HepG2 (cell line): ENCODE data around the gene ADAT3. TPM values are rescaled to one million over a fixed set of nuclear protein-coding genes. Genes with fewer than 3 reads are reported as not detected.

ENCODE experiments used
- ATAC-seq: fragments of 200-7000 bp; cut with Tn5 transposase; 3 replicates; pipeline ENCODE4 v1.9.1; 2020; ENCODE audit warnings: mild to moderate bottlenecking, moderate library complexity
- BruUV-seq: library from RNA; stranded (reverse); fragments of 400-500 nt; replicated peaks from 2 replicates; lab custom pipeline; 2021; lab: Mats Ljungman, UMichigan
- CTCF ChIA-PET: fragments of 300-600 bp; formaldehyde crosslinking; extraction: SDS; loops from one replicate; lab custom pipeline; 2021; ENCODE audit warnings: low total read pairs, inconsistent platforms, low intra/inter-chr PET ratio; lab: Yijun Ruan, JAX
- POLR2A ChIA-PET: fragments of 350-600 bp; sonication (Branson Sonifier 250); formaldehyde crosslinking; loops from one replicate; lab custom pipeline; 2020; ENCODE audit warnings: antibody characterized with exemption, inconsistent platforms; lab: Yijun Ruan, JAX
- DNase-seq: peaks from one replicate; pipeline ENCODE4 v3.0.0-alpha.2; 2015; ENCODE audit warnings: low spot score
- FAIRE-seq: peaks from 3 replicates; lab custom pipeline; 2011; peaks lifted over from hg19 to GRCh38; lab: Jason Lieb, UNC
- H2AFZ ChIP-seq: one replicate; pipeline ENCODE4 v1.6.1; 2011; ENCODE audit warnings: low read length, inconsistent platforms
- H3K27ac ChIP-seq: fragments of 300-600 bp; 3 replicates; pipeline ENCODE4 v1.8.0; 2011; ENCODE audit warnings: mixed run types, mild to moderate bottlenecking, mixed read lengths, low read length, inconsistent platforms; ENCODE audit not compliant: insufficient read depth; ENCODE audit errors: extremely low read length
- H3K27me3 ChIP-seq, 2 experiments: fragments of 200-600 bp in 1 of 2; 2 replicates in 1 of 2; 3 replicates in 1 of 2; pipeline versions ENCODE4 v1.6.0 to v1.8.0; 2011; ENCODE audit warnings: low read length in 2 of 2, mild to moderate bottlenecking in 2 of 2, moderate library complexity in 2 of 2, inconsistent platforms in 1 of 2; ENCODE audit not compliant: insufficient read depth in 2 of 2, control insufficient read depth in 1 of 2
- H3K36me3 ChIP-seq, 2 experiments: fragments of 200-600 bp in 1 of 2; replicated peaks in 1 of 2; 2 replicates in 1 of 2; 3 replicates in 1 of 2; pipeline versions ENCODE4 v1.5.1 to v1.8.0; 2011; ENCODE audit warnings: low read length in 2 of 2, inconsistent platforms in 1 of 2; ENCODE audit not compliant: insufficient read depth in 2 of 2, control insufficient read depth in 1 of 2
- H3K4me1 ChIP-seq: 2 replicates; pipeline ENCODE4 v1.5.1; 2012; ENCODE audit warnings: low read length, inconsistent platforms; ENCODE audit not compliant: insufficient read depth
- H3K4me2 ChIP-seq: 2 replicates; pipeline ENCODE4 v1.6.0; 2011; ENCODE audit warnings: low read depth, low read length, inconsistent platforms
- H3K4me3 ChIP-seq, 3 experiments: fragments of 200-600 bp in 1 of 3; sonication (generic), shearing (Covaris generic) in 1 of 3; replicated peaks in 1 of 3; 2 replicates each; pipeline ENCODE4 v1.5.1; 2011 to 2016; ENCODE audit warnings: low read length in 3 of 3, inconsistent platforms in 2 of 3, low read depth in 2 of 3, mild to moderate bottlenecking in 2 of 3, control low read depth in 1 of 3, mixed read lengths in 1 of 3; ENCODE audit not compliant: insufficient read depth in 1 of 3
- H3K79me2 ChIP-seq: one replicate; pipeline ENCODE4 v1.6.1; 2011; ENCODE audit warnings: low read length, inconsistent platforms; ENCODE audit not compliant: insufficient read depth
- H3K9ac ChIP-seq: 2 replicates; pipeline ENCODE4 v1.6.0; 2011; ENCODE audit warnings: mild to moderate bottlenecking, low read depth, low read length, inconsistent platforms; ENCODE audit not compliant: insufficient read depth
- H3K9me3 ChIP-seq: 2 replicates; pipeline ENCODE4 v1.5.1; 2012; ENCODE audit warnings: mild to moderate bottlenecking, low read length
- H4K20me1 ChIP-seq: 2 replicates; pipeline ENCODE4 v1.6.0; 2011; ENCODE audit warnings: inconsistent platforms, mild to moderate bottlenecking, low read length, moderate library complexity; ENCODE audit not compliant: insufficient read depth
- ARNTL ChIP-seq: sonication (generic); formaldehyde crosslinking; IDR thresholded peaks from 2 replicates; pipeline ENCODE4 v1.4.0; 2020; ENCODE audit warnings: mild to moderate bottlenecking, missing genetic modification reagents
- ATF7 ChIP-seq, 2 experiments: fragments of 450-650 bp in 1 of 2; sonication (generic) in 1 of 2; formaldehyde crosslinking in 1 of 2; IDR thresholded peaks; 2 replicates each; pipeline versions ENCODE4 v1.4.0 to v1.6.1; 2016 to 2020; ENCODE audit warnings: antibody characterized with exemption in 1 of 2, mild to moderate bottlenecking in 1 of 2, missing genetic modification reagents in 1 of 2
- CERS6 ChIP-seq: sonication (generic); formaldehyde crosslinking; IDR thresholded peaks from 2 replicates; pipeline ENCODE4 v1.5.0; 2020; ENCODE audit warnings: missing genetic modification reagents
- KDM1A ChIP-seq: IDR thresholded peaks from 2 replicates; pipeline ENCODE4 v1.6.1; 2016; ENCODE audit warnings: missing compliant biosample characterization
- MEIS1 ChIP-seq: sonication (generic); formaldehyde crosslinking; IDR thresholded peaks from 2 replicates; pipeline ENCODE4 v1.9.0; 2021; ENCODE audit warnings: mild to moderate bottlenecking, missing genetic modification reagents, moderate library complexity, borderline replicate concordance
- MTA3 ChIP-seq: sonication (generic); formaldehyde crosslinking; IDR thresholded peaks from 2 replicates; pipeline ENCODE4 v1.4.0; 2020; ENCODE audit warnings: missing genetic modification reagents
- MZF1 ChIP-seq: sonication (generic); formaldehyde crosslinking; IDR thresholded peaks from 2 replicates; pipeline ENCODE4 v1.8.1; 2023; ENCODE audit warnings: mild to moderate bottlenecking, missing genetic modification reagents, borderline replicate concordance
- NFYC ChIP-seq: IDR thresholded peaks from 2 replicates; pipeline ENCODE4 v1.6.1; 2016; ENCODE audit warnings: missing genetic modification reagents, missing compliant biosample characterization
- NR0B2 ChIP-seq: sonication (generic); formaldehyde crosslinking; IDR thresholded peaks from 2 replicates; pipeline ENCODE4 v1.4.0; 2020; ENCODE audit warnings: mild to moderate bottlenecking, missing genetic modification reagents
- TAF1 ChIP-seq: sonication (generic); formaldehyde crosslinking; IDR thresholded peaks from 2 replicates; pipeline ENCODE4 v1.4.0; 2020; ENCODE audit warnings: missing genetic modification reagents
- TBX3 ChIP-seq: fragments of 450-650 bp; IDR thresholded peaks from 2 replicates; pipeline ENCODE4 v1.6.1; 2017; ENCODE audit warnings: antibody characterized with exemption, mild to moderate bottlenecking, inconsistent platforms, borderline replicate concordance
- WIZ ChIP-seq: sonication (generic); formaldehyde crosslinking; IDR thresholded peaks from 2 replicates; pipeline ENCODE4 v1.5.1; 2020; ENCODE audit warnings: mild to moderate bottlenecking, missing genetic modification reagents
- XBP1 ChIP-seq: sonication (generic); formaldehyde crosslinking; IDR thresholded peaks from 2 replicates; pipeline ENCODE4 v1.5.0; 2020; ENCODE audit warnings: missing genetic modification reagents
- ZBTB7B ChIP-seq: sonication (generic); formaldehyde crosslinking; IDR thresholded peaks from 2 replicates; pipeline ENCODE4 v1.4.0; 2020; ENCODE audit warnings: missing genetic modification reagents
- ZC3H13 ChIP-seq: sonication (generic); formaldehyde crosslinking; IDR thresholded peaks from 2 replicates; pipeline ENCODE4 v1.8.1; 2023; ENCODE audit warnings: mild to moderate bottlenecking, missing genetic modification reagents, moderate library complexity
- ZFX ChIP-seq: sonication (generic); formaldehyde crosslinking; IDR thresholded peaks from 2 replicates; pipeline ENCODE4 v1.4.0; 2020; ENCODE audit warnings: mild to moderate bottlenecking, low read depth, missing genetic modification reagents, moderate library complexity
- ZNF264 ChIP-seq: sonication (generic); formaldehyde crosslinking; IDR thresholded peaks from 2 replicates; pipeline ENCODE4 v1.4.0; 2020; ENCODE audit warnings: missing genetic modification reagents
- ZNF274 ChIP-seq: sonication (generic); formaldehyde crosslinking; IDR thresholded peaks from 2 replicates; pipeline ENCODE4 v1.5.1; 2020; ENCODE audit warnings: mild to moderate bottlenecking, missing genetic modification reagents
- ZNF329 ChIP-seq: sonication (generic); formaldehyde crosslinking; IDR thresholded peaks from 2 replicates; pipeline ENCODE4 v1.9.0; 2021; ENCODE audit warnings: low read depth, mild to moderate bottlenecking, missing genetic modification reagents
- ZNF501 ChIP-seq: sonication (generic); formaldehyde crosslinking; IDR thresholded peaks from 2 replicates; pipeline ENCODE4 v1.5.1; 2020; ENCODE audit warnings: mild to moderate bottlenecking, moderate library complexity, missing genetic modification reagents
- ZNF710 ChIP-seq: sonication (generic); formaldehyde crosslinking; IDR thresholded peaks from 2 replicates; pipeline ENCODE4 v1.5.0; 2020; ENCODE audit warnings: mild to moderate bottlenecking, missing genetic modification reagents, borderline replicate concordance
- ZNF724P ChIP-seq: sonication (generic); formaldehyde crosslinking; IDR thresholded peaks from 2 replicates; pipeline ENCODE4 v1.8.0; 2022; ENCODE audit warnings: missing genetic modification reagents, borderline replicate concordance
- WGBS: methylation state at CpG from one replicate; pipeline ENCODE4 v1.1.6; 2017; ENCODE audit warnings: low lambda C conversion rate; 5-methylcytosine and 5-hydroxymethylcytosine counted together
- in situ Hi-C: cut with HindIII; loops from 2 replicates; pipeline ENCODE4 v1.10.0; 2017; ENCODE audit warnings: low pct_unique_long_range_greater_than_20kb; ENCODE audit not compliant: extremely low pct_ligation_motif_present
- intact Hi-C: fragments of 100-400 bp; cut with micrococcal nuclease; formaldehyde crosslinking; loops from one replicate; pipeline ENCODE4 v1.10.0; 2022; ENCODE audit not compliant: unreplicated experiment
- polyA plus RNA-seq, 8 experiments: library from polyadenylated mRNA; depleted of rRNA in 3 of 8; stranded (reverse) in 7 of 8; unstranded in 1 of 8; fragments of >200 nt; fragmentation: Illumina TruSeq in 4 of 8; extraction: Trizol in 4 of 8; gene quantifications; 2 replicates each; pipeline versions ENCODE4 v1.2.1 to v1.2.3, GENCODE V29; 2011 to 2016; ENCODE audit warnings: low read depth in 4 of 8, missing spikeins in 1 of 8, mixed read lengths in 1 of 8; ENCODE audit not compliant: insufficient read depth in 1 of 8
- total RNA-seq, 5 experiments: library from RNA; depleted of rRNA; stranded (reverse); fragments of >200 nt; fragmentation: Illumina TruSeq; extraction: Trizol; gene quantifications; 2 replicates each; pipeline ENCODE4 v1.2.3, GENCODE V29; 2016; ENCODE audit warnings: low read depth in 1 of 5

The ADAT3 gene
- total and polyA plus RNA-seq, 2 of the 13 experiments (the other 11 are each of a cell fraction or from before 2014, with no cell fraction given), result 0.95 to 3.5 TPM

GRCh38 chr19:1871140-1871597 lies 34.0 kb upstream of the ADAT3 start (continued):
- TF ChIP-seq CERS6 (CRISPR knock-in tag) (no peak), XBP1 (CRISPR knock-in tag) (0 out of 2 replicates have a peak, but pooled peaks have one; percentile 35), TBX3 (peak; percentile 49; the same call in 1 of the 2 replicates), NFYC (CRISPR knock-in tag) (no peak), KDM1A (CRISPR knock-in tag) (peak; percentile 39; the same call in 1 of the 2 replicates), ZFX (CRISPR knock-in tag) (peak; percentile 91), ZNF264 (CRISPR knock-in tag) (peak; percentile 66; the same call in 1 of the 2 replicates), WIZ (no peak), MZF1 (CRISPR knock-in tag) (no peak), ARNTL (CRISPR knock-in tag) (peak; percentile 76; the same call in 1 of the 2 replicates)
- TF ChIP-seq, all 625 proteins: peak for 222

GRCh38 chr19:1871630-1872029 lies 33.6 kb upstream of the ADAT3 start:
- Histone ChIP-seq H3K27me3 (no peaks in the 10 kb centered on the region), H3K9ac (no peak overlapping the region), H3K79me2 (peaks cover 32% of the 10 kb centered on the region), H3K9me3 (no peaks in the 10 kb centered on the region), H3K4me2 (peak overlapping the region; percentile 78), H3K4me3 (peak overlapping the region in 1 of 3 experiments; percentile 19; a peak in 2 of 6 replicates), H3K36me3 (peaks cover 0 to 2% of the 10 kb centered on the region in 2 experiments; a peak in 2 of 5 replicates), H3K27ac (peak overlapping the region; percentile 83), H2AFZ (no peak overlapping the region), H3K4me1 (peaks cover 83% of the 10 kb centered on the region), H4K20me1 (peaks cover 6% of the 10 kb centered on the region; the same call in 1 of the 2 replicates)
- FAIRE-seq (no peak), ATAC-seq (peak; percentile 2; the same call in 2 of the 3 replicates), DNase-seq (no peak)
- ChIA-PET CTCF (no interaction called here), POLR2A (interaction anchor here (0.7 to 1.4 kb wide), 2 partner anchors 26 to 31 kb away, joined by 4 to 6 read pairs; no protein-coding TSS in a partner anchor)
- 79% methylated on average over 2 of the region's 13 CpGs for WGBS
- BruUV-seq, result no TSS peak
- intact Hi-C loops, result no loop called here
- in situ Hi-C loops, result no loop called here
- TF ChIP-seq ZNF724P (CRISPR knock-in tag) (no peak), NR0B2 (no peak), ZNF710 (CRISPR knock-in tag) (no peak), MTA3 (CRISPR knock-in tag) (no peak), TAF1 (CRISPR knock-in tag) (no peak), ZC3H13 (CRISPR knock-in tag) (peak; percentile 37; the same call in 1 of the 2 replicates), ATF7 (IDR thresholded peaks at IDR 0.05) (no peak), ATF7 (CRISPR knock-in tag; IDR thresholded peaks at IDR 0.05) (no peak), MEIS1 (CRISPR knock-in tag) (no peak), ZNF329 (CRISPR knock-in tag) (no peak), ZBTB7B (CRISPR knock-in tag) (peak; percentile 10; the same call in 1 of the 2 replicates), ZNF274 (CRISPR knock-in tag) (no peak), ZNF501 (CRISPR knock-in tag) (peak; percentile 7; the same call in 1 of the 2 replicates)
